Neural cell (in vitro differentiated cells): ENCODE data around the gene NIP7. TPM values are rescaled to one million over a fixed set of nuclear protein-coding genes. Genes with fewer than 3 reads are reported as not detected.

Source experiments
- H2AFZ ChIP-seq: fragments of 200-600, 300-800 bp; sonication (generic), shearing (Covaris generic); 2 replicates; pipeline ENCODE4 v1.6.0; 2014; ENCODE audit warnings: low read depth, mild to moderate bottlenecking, antibody characterized with exemption, low read length, moderate library complexity
- H3F3A ChIP-seq: fragments of 200-600 bp; shearing (Covaris generic); 2 replicates; pipeline ENCODE4 v1.6.1; 2016; ENCODE audit warnings: mild to moderate bottlenecking, moderate library complexity, mixed read lengths, antibody characterized with exemption, low read length; ENCODE audit not compliant: insufficient read depth, poor library complexity, severe bottlenecking
- H3K27ac ChIP-seq: fragments of 200-600, 300-800 bp; sonication (generic), shearing (Covaris generic); 2 replicates; pipeline ENCODE4 v1.5.1; 2014; ENCODE audit warnings: mild to moderate bottlenecking, low read length, moderate library complexity
- H3K27me3 ChIP-seq: fragments of 300-800, 200-600 bp; sonication (generic), shearing (Covaris generic); 2 replicates; pipeline ENCODE4 v1.6.0; 2014; ENCODE audit warnings: mild to moderate bottlenecking, low read depth, low read length, moderate library complexity; ENCODE audit not compliant: insufficient read depth
- H3K36me3 ChIP-seq: fragments of 300-800, 200-600 bp; sonication (generic), shearing (Covaris generic); 2 replicates; pipeline ENCODE4 v1.5.1; 2014; ENCODE audit warnings: mild to moderate bottlenecking, antibody characterized with exemption, low read length, moderate library complexity; ENCODE audit not compliant: insufficient read depth
- H3K4me2 ChIP-seq: fragments of 300-800, 200-600 bp; sonication (generic), shearing (Covaris generic); 2 replicates; pipeline ENCODE4 v1.6.0; 2014; ENCODE audit warnings: mild to moderate bottlenecking, low read length
- H3K4me3 ChIP-seq: fragments of 300-800, 200-600 bp; sonication (generic), shearing (Covaris generic); 2 replicates; pipeline ENCODE4 v1.5.1; 2014; ENCODE audit warnings: mild to moderate bottlenecking, low read length, moderate library complexity
- H3K79me2 ChIP-seq: fragments of 200-600 bp; shearing (Covaris generic); replicated peaks from 2 replicates; pipeline ENCODE4 v1.6.0; 2014; ENCODE audit warnings: mild to moderate bottlenecking, low read length, moderate library complexity; ENCODE audit not compliant: insufficient read depth
- H3K9ac ChIP-seq: fragments of 300-800, 200-600 bp; sonication (generic), shearing (Covaris generic); 2 replicates; pipeline ENCODE4 v1.6.1; 2016; ENCODE audit warnings: mild to moderate bottlenecking, low read length, mixed read lengths
- H3K9me2 ChIP-seq: fragments of 200-600 bp; shearing (Covaris generic); 2 replicates; pipeline ENCODE4 v1.6.1; 2016; ENCODE audit warnings: mild to moderate bottlenecking, low read length, mixed read lengths; ENCODE audit not compliant: insufficient read depth
- H3K9me3 ChIP-seq: fragments of 200-600, 300-800 bp; sonication (generic), shearing (Covaris generic); 2 replicates; pipeline ENCODE4 v1.6.1; 2016; ENCODE audit warnings: mild to moderate bottlenecking, mixed run types, low read length, moderate library complexity, mixed read lengths
- H4K20me1 ChIP-seq: fragments of 200-600 bp; shearing (Covaris generic); 2 replicates; pipeline ENCODE4 v1.6.1; 2016; ENCODE audit warnings: mild to moderate bottlenecking, mixed run types; ENCODE audit not compliant: insufficient read depth
- EP300 ChIP-seq: fragments of 450-650 bp; conservative IDR thresholded peaks from 2 replicates; pipeline ENCODE4 v1.6.1; 2014; ENCODE audit warnings: antibody characterized with exemption, mild to moderate bottlenecking, moderate library complexity; ENCODE audit not compliant: poor library complexity, severe bottlenecking
- EZH2 ChIP-seq: fragments of 200-600, 300-800 bp; shearing (Covaris generic), sonication (generic); IDR thresholded peaks from 2 replicates; pipeline ENCODE4 v1.6.1; 2014; ENCODE audit warnings: antibody characterized with exemption, low read length, borderline replicate concordance, mild to moderate bottlenecking; ENCODE audit not compliant: insufficient read depth, poor library complexity, severe bottlenecking
- MXI1 ChIP-seq: fragments of 450-650 bp; conservative IDR thresholded peaks from 2 replicates; pipeline ENCODE4 v1.6.1; 2014; ENCODE audit warnings: antibody characterized with exemption, mild to moderate bottlenecking; ENCODE audit not compliant: poor library complexity, severe bottlenecking
- POLR2AphosphoS5 ChIP-seq: IDR thresholded peaks from 2 replicates; pipeline ENCODE4 v1.6.1; 2012
- RAD21 ChIP-seq: fragments of 450-650 bp; conservative IDR thresholded peaks from 2 replicates; pipeline ENCODE4 v1.6.1; 2014; ENCODE audit warnings: antibody characterized with exemption, mild to moderate bottlenecking, moderate library complexity
- SMC3 ChIP-seq: fragments of 450-650 bp; conservative IDR thresholded peaks from 2 replicates; pipeline ENCODE4 v1.6.1; 2014; ENCODE audit warnings: antibody characterized with exemption, mild to moderate bottlenecking, moderate library complexity; ENCODE audit not compliant: poor library complexity
- TAF1 ChIP-seq: IDR thresholded peaks from 2 replicates; pipeline ENCODE4 v1.6.1; 2012; ENCODE audit warnings: low read depth
- polyA plus RNA-seq: library from polyadenylated mRNA; depleted of rRNA; stranded (reverse); fragments of >200 nt; gene quantifications from 2 replicates; pipeline ENCODE4 v1.2.3, GENCODE V29; 2014
- TF ChIP-seq, protein P1 (sequence below): IDR thresholded peaks from 2 replicates; pipeline ENCODE4 v1.6.1; 2012; ENCODE audit warnings: borderline replicate concordance
- TF ChIP-seq, protein P2 (sequence below): fragments of 450-650 bp; IDR thresholded peaks from 2 replicates; pipeline ENCODE4 v1.5.1; 2014; ENCODE audit warnings: antibody characterized with exemption, mild to moderate bottlenecking, moderate library complexity; ENCODE audit not compliant: poor library complexity, severe bottlenecking

Gene NIP7
- polyA plus RNA-seq, 1 donor from 2014 or later = 15.8 TPM

GRCh38 chr16:69298261-69298660, 41.3 kb upstream of the NIP7 start:
- no peaks in the 10 kb centered on the region for H3K9me3 ChIP-seq
- no peaks in the 10 kb centered on the region for H3K36me3 ChIP-seq
- H3K4me2 ChIP-seq = no peak overlapping the region
- no peaks in the 10 kb centered on the region for H3K27me3 ChIP-seq
- TF ChIP-seq, protein P1, sequence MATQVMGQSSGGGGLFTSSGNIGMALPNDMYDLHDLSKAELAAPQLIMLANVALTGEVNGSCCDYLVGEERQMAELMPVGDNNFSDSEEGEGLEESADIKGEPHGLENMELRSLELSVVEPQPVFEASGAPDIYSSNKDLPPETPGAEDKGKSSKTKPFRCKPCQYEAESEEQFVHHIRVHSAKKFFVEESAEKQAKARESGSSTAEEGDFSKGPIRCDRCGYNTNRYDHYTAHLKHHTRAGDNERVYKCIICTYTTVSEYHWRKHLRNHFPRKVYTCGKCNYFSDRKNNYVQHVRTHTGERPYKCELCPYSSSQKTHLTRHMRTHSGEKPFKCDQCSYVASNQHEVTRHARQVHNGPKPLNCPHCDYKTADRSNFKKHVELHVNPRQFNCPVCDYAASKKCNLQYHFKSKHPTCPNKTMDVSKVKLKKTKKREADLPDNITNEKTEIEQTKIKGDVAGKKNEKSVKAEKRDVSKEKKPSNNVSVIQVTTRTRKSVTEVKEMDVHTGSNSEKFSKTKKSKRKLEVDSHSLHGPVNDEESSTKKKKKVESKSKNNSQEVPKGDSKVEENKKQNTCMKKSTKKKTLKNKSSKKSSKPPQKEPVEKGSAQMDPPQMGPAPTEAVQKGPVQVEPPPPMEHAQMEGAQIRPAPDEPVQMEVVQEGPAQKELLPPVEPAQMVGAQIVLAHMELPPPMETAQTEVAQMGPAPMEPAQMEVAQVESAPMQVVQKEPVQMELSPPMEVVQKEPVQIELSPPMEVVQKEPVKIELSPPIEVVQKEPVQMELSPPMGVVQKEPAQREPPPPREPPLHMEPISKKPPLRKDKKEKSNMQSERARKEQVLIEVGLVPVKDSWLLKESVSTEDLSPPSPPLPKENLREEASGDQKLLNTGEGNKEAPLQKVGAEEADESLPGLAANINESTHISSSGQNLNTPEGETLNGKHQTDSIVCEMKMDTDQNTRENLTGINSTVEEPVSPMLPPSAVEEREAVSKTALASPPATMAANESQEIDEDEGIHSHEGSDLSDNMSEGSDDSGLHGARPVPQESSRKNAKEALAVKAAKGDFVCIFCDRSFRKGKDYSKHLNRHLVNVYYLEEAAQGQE = no peak
- TF ChIP-seq MXI1 (no peak), EP300 (no peak), EZH2 (no peak), TAF1 (no peak), RAD21 (no peak)
- TF ChIP-seq, protein P2, sequence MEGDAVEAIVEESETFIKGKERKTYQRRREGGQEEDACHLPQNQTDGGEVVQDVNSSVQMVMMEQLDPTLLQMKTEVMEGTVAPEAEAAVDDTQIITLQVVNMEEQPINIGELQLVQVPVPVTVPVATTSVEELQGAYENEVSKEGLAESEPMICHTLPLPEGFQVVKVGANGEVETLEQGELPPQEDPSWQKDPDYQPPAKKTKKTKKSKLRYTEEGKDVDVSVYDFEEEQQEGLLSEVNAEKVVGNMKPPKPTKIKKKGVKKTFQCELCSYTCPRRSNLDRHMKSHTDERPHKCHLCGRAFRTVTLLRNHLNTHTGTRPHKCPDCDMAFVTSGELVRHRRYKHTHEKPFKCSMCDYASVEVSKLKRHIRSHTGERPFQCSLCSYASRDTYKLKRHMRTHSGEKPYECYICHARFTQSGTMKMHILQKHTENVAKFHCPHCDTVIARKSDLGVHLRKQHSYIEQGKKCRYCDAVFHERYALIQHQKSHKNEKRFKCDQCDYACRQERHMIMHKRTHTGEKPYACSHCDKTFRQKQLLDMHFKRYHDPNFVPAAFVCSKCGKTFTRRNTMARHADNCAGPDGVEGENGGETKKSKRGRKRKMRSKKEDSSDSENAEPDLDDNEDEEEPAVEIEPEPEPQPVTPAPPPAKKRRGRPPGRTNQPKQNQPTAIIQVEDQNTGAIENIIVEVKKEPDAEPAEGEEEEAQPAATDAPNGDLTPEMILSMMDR = no peak
- no peaks in the 10 kb centered on the region for H3K9me2 ChIP-seq
- no peaks in the 10 kb centered on the region for H3K79me2 ChIP-seq
- no peaks in the 10 kb centered on the region for H4K20me1 ChIP-seq
- H3K4me3 ChIP-seq = no peak overlapping the region
- no peaks in the 10 kb centered on the region for H3F3A ChIP-seq
- H3K9ac ChIP-seq = no peak overlapping the region
- no peak overlapping the region for H2AFZ ChIP-seq
- no peak overlapping the region for H3K27ac ChIP-seq

DNA sequence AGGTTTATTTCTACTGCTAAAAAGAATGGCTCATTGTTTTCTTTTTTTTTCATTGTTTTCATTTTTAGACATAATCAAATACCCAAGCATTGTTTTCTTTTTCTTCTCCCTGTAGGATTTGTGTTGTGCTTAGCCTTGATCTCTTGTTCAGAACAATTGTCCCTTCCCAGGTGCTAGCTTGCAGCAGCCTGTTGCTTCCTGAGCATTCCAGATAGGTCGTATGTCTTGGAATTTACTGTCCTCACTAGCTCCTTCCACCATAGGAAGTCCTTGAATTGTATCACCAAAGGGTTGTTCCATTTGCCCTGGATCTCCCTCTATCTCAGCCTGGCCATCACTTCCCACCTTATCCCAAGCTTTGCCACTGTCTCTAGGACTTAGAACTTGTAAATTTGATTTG, 38.4 kb upstream of the NIP7 start:
- Histone ChIP-seq H4K20me1 (no peaks in the 10 kb centered on the region), H3K9me3 (no peaks in the 10 kb centered on the region), H3K9me2 (no peaks in the 10 kb centered on the region), H3K79me2 (no peaks in the 10 kb centered on the region), H3F3A (no peaks in the 10 kb centered on the region), H3K27me3 (no peaks in the 10 kb centered on the region), H3K9ac (no peak overlapping the region), H3K27ac (no peak overlapping the region), H3K36me3 (no peaks in the 10 kb centered on the region), H3K4me3 (no peak overlapping the region), H3K4me2 (no peak overlapping the region), H2AFZ (no peak overlapping the region)
- TF ChIP-seq MXI1 = no peak
- no peak for TF ChIP-seq SMC3
- TF ChIP-seq EP300 = no peak
- TF ChIP-seq, protein P2 = no peak
- no peak for TF ChIP-seq TAF1
- no peak for TF ChIP-seq RAD21
- TF ChIP-seq EZH2 = no peak
- TF ChIP-seq, protein P1 = no peak
- TF ChIP-seq POLR2AphosphoS5 = no peak
